Measurements from ENCODE around the gene OLIG1.

Gene OLIG1

DNA sequence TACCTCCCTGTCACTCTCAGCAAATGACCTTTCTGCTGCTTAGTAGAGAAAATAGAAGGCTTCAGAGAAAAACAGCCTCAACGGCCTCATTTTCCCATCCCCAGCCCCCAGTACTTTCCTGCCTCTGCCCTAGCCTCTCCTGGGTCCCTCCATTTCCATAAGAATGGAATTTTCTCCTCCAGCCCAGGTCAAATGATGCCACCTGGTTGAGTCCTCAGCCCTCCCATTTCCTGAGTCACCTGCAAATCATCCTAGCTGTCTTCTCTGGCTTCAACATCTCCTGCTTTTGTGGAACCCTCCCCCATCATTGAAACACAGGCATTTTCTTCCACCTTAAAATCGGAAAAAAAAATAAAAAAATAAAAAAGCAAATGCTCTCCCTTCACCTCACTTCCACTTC is 35.1 kb downstream of the OLIG1 start:
- DNase-seq: no peak

DNA sequence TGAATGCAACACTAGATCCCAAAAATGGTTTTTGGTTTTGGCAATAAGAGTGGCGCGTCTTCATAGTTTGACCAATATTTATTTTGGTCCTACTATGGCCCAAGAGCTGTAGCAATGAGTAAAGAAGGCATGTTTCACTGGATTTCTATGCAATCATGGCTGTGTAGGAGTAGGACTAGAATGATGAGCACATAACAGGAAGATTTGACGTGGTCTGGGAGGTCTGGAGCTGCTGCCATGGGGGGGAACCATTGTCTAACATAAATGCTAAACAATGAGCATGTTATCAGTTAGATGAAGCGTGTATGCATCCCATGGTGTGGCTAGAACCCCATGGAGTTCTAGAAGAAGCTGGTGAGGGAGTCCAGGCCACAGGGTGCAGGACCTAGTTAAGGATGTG is 38.3 kb downstream of the OLIG1 start:
- no peak for DNase-seq

DNA sequence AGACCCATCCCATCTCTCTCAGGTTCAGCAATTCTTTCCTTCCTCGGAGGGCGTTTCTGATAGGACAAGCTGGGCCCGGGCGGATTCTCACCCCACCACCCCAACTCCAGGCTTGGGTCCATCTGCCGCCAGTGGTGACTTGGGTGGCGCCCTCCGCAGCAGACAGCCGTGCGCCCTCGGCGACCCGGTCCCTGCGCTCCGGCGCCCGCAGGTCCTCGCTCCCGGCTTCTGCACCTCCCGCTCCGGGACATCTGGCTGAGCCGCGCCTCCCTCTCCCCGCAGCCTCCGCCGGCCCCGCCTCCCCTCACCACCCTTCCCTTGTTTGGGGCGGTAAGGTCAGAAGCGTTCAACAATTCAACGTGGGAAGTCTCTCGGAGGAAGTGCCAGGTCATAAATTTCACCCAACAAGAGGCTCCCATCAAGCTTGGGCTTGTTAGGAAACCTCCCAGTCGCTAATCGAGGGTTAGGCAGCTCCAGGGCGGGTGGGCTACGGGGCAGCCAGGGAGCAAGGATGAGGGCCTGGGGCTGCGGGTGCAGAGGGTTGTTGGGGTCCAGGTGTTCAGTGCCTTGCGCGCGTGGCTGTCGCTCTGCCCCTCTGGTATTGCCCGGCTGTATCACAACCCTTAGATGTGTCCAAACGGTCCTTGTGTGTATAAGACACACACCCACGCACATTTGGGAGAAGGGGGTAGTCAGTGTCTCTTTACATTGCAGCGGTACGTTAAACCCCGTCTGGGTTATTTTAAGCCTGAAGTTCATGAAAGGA is 39.8 kb downstream of the OLIG1 start:
- DNase-seq: no peak

DNA sequence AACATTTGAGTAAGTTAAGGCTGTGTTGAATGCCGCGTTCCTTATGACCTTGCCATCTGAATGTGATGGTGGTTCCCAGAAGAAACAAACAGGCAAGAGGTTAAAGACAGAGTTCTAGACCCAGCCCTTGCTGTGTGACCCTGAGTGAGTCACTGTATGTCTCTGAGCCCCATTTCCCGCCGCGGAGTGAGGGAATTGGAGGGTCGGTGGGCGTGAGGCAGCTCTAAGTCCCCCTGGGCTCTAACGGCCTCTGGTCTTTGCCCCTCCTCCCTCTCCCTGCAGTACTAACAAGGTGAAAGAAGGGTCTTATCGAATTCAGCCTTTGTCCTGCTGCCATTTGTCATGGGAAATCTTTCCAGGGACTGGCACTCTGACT is 40.4 kb downstream of the OLIG1 start:
- DNase-seq: no peak

DNA sequence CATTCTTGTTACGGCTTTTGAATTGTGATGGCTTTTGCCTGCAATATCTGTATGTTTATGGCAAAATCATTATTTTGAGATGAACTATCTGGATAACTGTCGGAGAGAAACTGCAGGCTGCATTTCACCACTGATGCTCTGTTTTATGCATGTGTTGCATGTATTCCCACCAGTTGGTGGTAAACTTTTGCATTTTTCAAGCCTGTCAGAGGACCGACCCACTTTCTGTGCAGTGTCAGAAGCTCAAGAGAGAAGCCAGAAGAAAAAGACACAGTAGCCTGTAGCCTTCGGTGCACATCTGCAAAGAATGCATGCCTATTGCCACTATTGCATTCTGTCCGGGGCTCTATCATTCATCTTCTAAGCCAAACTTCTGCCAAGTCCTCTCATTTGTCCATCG is 41.6 kb downstream of the OLIG1 start:
- no peak for DNase-seq

DNA sequence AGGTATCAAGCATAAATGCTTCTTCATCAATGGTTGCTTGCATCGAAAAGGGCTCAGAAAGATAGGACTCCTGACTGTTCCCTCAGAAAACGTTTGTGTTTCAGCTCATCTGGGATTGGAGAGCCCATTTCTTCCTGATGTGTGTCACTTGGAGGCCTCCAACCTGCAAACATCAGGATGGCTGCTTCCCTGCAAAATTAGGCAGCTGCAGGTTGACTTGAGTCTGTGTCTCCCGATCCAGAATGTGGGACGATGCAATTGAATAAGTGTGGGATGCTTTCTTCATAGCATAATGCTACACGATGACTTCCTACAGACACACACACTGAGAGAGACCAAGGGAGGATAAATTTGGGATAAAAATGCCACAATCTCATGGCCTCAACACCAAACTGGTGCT is 42.2 kb downstream of the OLIG1 start:
- DNase-seq: no peak

DNA sequence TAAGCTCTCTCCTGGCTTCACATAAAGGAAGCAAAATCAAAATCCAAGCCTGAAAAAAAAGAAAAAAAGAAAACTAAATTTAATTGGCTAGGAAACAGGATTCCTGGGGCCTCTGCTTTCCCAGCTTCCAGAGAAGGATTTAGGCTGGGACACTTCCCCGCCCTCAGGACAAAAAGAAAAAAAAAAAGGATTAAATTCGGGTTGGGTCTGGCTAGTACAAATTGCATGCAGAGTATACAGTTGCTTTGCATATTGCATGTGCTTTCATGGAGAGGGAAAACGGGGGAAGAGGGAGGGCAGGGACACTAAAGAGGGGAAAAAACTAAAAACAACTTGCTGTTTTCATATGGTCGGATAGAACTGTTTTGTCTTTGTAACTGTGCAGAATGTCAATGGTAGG is 42.7 kb downstream of the OLIG1 start:
- no peak for DNase-seq

DNA sequence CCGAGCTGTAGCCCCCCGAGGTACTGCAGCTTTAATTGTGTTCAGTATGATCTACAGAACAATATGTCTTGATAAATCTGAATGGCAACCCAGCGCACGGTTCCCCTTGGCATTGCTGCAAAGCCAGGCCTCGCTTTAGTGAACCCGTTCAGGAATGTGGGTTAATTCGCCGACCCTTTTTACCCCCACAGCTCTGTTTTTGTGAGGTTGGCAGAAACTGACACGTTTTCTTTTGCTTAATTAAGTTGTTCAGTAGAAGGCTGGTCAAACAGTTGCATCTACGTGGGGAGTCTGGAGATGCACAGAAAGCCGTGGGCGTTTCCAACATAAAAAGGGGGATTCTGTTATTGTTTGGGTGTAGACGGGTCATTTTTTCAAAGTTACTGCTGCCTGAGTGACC is 43.2 kb downstream of the OLIG1 start:
- DNase-seq: no peak

DNA sequence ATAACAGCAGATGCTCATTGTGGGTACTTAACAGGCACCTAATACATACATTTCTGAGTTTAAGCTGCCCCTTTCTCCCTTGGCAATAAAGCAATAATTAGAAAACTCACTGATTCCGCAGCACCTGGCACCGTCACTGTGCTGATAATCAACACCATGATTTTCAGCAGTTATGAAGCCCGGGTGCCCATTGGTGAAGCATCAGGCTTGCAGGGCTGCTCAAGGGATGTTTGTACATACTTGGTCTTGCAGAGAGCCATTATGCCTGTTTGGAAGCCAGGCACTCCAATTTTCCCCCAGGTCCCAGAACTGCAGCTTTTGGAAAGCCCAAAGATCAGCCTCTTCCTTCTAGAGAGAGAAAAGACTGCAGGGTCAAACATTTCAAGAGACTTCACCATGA is 44.3 kb downstream of the OLIG1 start:
- no peak for DNase-seq

DNA sequence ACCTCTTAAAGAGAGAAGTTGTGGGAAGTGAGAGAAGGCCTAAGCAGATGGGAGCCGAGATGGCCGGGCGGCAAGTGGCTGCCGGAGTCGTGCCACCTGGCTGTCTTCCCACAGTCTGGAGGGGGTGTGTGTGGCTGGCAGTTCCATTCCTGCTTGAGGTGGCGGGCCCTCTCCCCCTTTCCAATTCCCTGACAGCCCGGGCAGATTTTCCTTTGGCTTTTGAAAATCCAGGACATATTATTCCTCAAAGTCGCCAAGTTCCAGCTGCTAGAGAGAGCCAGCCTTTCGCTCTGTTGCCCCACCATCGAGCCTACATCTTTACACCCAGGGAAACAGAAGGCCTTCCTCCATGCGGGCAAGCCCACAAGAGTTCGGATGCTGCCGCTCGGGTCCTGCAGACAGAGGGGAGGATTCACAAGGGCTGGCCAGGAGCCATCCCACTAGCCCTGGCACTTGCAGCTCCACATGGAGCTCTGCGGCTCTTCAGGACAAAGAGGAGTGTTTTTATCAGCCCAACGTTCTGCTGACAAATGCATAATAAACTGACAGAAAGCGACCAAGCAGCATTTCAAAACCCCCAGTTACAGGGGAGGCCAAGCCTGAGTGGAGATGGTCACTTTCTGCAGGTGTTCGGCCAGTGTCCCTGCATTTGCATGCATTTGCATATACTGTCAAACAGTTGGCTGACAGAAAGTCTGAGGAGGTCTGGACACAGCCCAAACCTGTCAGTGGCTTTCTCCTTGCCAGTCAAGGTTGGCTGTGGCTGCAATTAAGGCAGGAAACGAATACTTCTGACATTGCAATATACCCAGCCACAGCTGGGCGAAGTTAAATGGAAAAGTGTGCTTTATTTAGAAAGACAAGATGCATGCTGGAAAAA is 45.9 kb downstream of the OLIG1 start:
- DNase-seq: no peak

DNA sequence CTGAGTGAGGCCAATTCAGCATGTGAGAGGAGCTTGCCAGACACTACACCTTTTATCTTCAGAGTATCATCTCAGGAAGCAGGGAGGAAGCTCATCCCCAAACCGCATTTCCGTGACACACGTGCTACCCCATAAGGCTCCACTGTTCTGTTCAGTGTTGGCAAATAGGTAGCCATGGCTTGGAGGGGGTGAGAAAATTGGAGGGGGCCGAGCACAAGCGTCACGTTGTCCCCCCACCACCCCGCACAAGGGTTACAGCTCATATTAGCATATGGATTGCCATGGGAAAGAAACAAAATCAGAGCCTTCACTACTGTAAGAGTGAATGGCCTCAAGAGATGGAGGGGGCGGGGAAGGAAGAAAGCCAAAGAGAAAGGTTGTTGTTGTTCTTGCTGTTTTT is 46.7 kb downstream of the OLIG1 start:
- DNase-seq: no peak

DNA sequence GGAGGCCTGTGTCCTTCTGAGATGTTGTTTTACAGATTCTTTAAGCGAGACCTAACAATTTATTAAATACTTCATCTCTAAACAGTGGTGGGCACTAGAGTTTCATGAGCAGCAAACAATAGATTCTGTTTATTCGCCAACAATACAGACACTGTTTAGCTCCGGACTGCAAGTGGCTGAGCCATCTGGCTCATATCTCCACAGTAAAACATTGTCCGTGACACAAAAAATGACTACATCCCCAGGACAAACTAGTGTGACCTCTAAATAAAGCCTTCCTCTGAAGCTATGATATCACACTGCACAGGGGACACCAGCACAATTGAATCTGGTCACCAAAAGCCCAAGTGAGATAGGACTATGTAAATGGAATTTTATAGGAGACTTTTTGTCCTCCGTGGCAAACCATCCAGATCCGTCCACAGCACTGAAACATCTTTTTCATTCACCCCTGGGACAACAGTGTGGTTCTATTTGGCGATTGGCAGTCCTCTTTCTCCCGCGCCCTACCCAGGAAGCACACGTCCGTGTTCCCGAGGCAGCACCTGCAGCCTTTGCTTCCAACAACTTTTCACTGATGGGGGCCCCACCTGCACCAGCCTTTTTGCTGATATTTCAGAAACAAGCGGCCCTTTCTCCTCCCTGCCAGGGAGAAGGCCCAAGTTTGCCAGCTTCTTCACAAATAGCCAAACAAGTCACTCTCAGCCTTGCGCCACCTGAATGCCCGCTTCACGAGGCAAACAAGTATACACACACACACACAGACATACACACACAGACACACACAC is 47.4 kb downstream of the OLIG1 start:
- no peak for DNase-seq
